NCI-H526 (cell line): Measurements from ENCODE around the gene EFNA1.

Experiments used
- DNase-seq, 2 experiments: peaks; one replicate each; lab custom pipeline; 2025; lab: John Stamatoyannopoulos, UW

The EFNA1 gene

GRCh38 chr1:155127105-155127966 is at the start of gene EFNA1:
Gene EFNA1, plus strand, starts transcription at chr1:155127876. Its CDS starts 102 bp downstream, at chr1:155127978.
- peak; percentile 98 for DNase-seq

GRCh38 chr1:155078469-155079209 is 49.0 kb upstream of the EFNA1 start, which contains the start of gene EFNA3:
Gene EFNA3, plus strand, starts transcription at chr1:155078837. Its CDS starts 105 bp downstream, at chr1:155078942.
- DNase-seq: peak in 1 of 2 experiments; percentile 97

GRCh38 chr1:155079210-155079486 is 48.5 kb upstream of the EFNA1 start:
- DNase-seq: no peak

GRCh38 chr1:155079487-155080311 is 48.0 kb upstream of the EFNA1 start:
- peak in 1 of 2 experiments; percentile 91 for DNase-seq

GRCh38 chr1:155080312-155081228 is 47.1 kb upstream of the EFNA1 start:
- peak; percentile 92 to 99 for DNase-seq

GRCh38 chr1:155081472-155082300 is 46.0 kb upstream of the EFNA1 start:
- DNase-seq: peak; percentile 44 to 90

- peak; percentile 58 to 89 for DNase-seq
Observed at GRCh38 chr1:155082301-155083051, 45.2 kb upstream of the EFNA1 start.

- DNase-seq: peak in 1 of 2 experiments; percentile 78
Observed at GRCh38 chr1:155083052-155083541, 44.6 kb upstream of the EFNA1 start.

- DNase-seq: peak; percentile 83 to 84
Observed at GRCh38 chr1:155083865-155084721, 43.6 kb upstream of the EFNA1 start.

- peak; percentile 99 to 100 for DNase-seq
Observed at GRCh38 chr1:155084722-155085503, 42.8 kb upstream of the EFNA1 start.

- DNase-seq: peak in 1 of 2 experiments; percentile 79
Observed at GRCh38 chr1:155085504-155086127, 42.1 kb upstream of the EFNA1 start.

GRCh38 chr1:155086128-155086741 is 41.4 kb upstream of the EFNA1 start:
- peak; percentile 72 to 89 for DNase-seq

GRCh38 chr1:155086856-155087535 is 40.7 kb upstream of the EFNA1 start:
- no peak for DNase-seq

- peak; percentile 86 to 97 for DNase-seq
Observed at GRCh38 chr1:155091071-155092051, 36.3 kb upstream of the EFNA1 start.

GRCh38 chr1:155092131-155092530 is 35.5 kb upstream of the EFNA1 start:
- DNase-seq: no peak
